Body of pancreas (tissue), 4 donors: ENCODE measurements around the gene PHC2.

ENCODE experiments used
- POLR2A ChIP-seq, 3 donors: fragments of 450-650 bp; IDR thresholded peaks; one replicate each; pipeline ENCODE4 v1.6.1; 2016; ENCODE audit warnings: antibody characterized with exemption in 3 of 3, mild to moderate bottlenecking in 2 of 3
- TF ChIP-seq, protein P1 (sequence below), 7 experiments: fragments of 450-650 bp in 4 of 7; fragments of 200-600 bp in 3 of 7; sonication (generic) in 3 of 7; IDR thresholded peaks; one replicate each; pipeline ENCODE4 v1.5.1; 2016 to 2019; ENCODE audit warnings: antibody characterized with exemption in 7 of 7

DNA sequence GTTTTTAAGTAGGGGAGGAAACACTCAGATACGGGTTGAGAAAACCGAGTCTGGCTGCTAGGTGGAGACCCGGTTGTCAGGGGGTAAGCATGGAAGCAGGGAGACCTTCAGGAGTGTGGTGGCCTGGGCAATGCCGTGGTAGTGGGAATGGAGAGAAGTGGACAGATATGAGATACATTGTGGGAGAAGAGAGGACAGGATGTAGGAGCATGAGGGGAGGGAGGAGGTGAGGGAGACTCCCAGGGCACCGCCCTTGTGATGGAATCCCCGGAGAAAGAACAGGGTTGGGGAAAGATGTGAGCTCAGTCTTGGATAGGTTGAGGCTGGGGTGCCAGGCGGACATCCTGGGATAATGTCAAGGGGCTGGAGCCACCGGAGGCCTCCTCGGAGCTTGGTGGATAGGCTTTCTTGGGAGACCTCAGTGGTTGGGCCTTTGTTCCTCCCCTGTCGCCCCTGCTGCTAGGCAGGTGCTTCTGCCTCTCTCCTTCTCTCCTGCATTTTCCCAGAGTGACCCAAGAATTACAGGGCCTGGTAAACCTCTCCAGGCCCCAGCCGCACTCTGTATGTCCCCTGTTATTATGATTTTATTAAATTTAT is 153.3 kb downstream of the PHC2 start:
- TF ChIP-seq POLR2A (IDR thresholded peaks at IDR 0.05): no peak
- TF ChIP-seq, protein P1, sequence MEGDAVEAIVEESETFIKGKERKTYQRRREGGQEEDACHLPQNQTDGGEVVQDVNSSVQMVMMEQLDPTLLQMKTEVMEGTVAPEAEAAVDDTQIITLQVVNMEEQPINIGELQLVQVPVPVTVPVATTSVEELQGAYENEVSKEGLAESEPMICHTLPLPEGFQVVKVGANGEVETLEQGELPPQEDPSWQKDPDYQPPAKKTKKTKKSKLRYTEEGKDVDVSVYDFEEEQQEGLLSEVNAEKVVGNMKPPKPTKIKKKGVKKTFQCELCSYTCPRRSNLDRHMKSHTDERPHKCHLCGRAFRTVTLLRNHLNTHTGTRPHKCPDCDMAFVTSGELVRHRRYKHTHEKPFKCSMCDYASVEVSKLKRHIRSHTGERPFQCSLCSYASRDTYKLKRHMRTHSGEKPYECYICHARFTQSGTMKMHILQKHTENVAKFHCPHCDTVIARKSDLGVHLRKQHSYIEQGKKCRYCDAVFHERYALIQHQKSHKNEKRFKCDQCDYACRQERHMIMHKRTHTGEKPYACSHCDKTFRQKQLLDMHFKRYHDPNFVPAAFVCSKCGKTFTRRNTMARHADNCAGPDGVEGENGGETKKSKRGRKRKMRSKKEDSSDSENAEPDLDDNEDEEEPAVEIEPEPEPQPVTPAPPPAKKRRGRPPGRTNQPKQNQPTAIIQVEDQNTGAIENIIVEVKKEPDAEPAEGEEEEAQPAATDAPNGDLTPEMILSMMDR (IDR thresholded peaks at IDR 0.05): no peak
